HG02870 (cell line): ENCODE measurements around the gene NUDCD3.
A peak's percentile ranks its signal among the peaks of the same experiment; 100 is the strongest.

Experiments
- ATAC-seq: cut with Tn5 transposase; IDR thresholded peaks from one replicate; pipeline ENCODE4 v1.9.1; 2021; ENCODE audit warnings: mild to moderate bottlenecking, moderate library complexity; ENCODE audit not compliant: unreplicated experiment

NUDCD3 gene

GRCh38 chr7:44385434-44386138 is 104.9 kb downstream of the NUDCD3 start:
- no peak for ATAC-seq

GRCh38 chr7:44384586-44385433 is 105.6 kb downstream of the NUDCD3 start:
- no peak for ATAC-seq

GRCh38 chr7:44383566-44383965 is 106.9 kb downstream of the NUDCD3 start:
- no peak for ATAC-seq

- no peak for ATAC-seq
These were observed 107.8 kb downstream of the NUDCD3 start for GRCh38 chr7:44382459-44383265.

- no peak for ATAC-seq
These were observed 108.8 kb downstream of the NUDCD3 start for GRCh38 chr7:44381494-44382220.

GRCh38 chr7:44380831-44381493 is 109.5 kb downstream of the NUDCD3 start:
- ATAC-seq, result no peak

GRCh38 chr7:44380189-44380830 is 110.1 kb downstream of the NUDCD3 start:
- ATAC-seq, result no peak

- no peak for ATAC-seq
These were observed 110.9 kb downstream of the NUDCD3 start for GRCh38 chr7:44379366-44380188.

- ATAC-seq, result no peak
These were observed 111.7 kb downstream of the NUDCD3 start for GRCh38 chr7:44378744-44379143.

- peak; percentile 80 for ATAC-seq
These were observed 112.6 kb downstream of the NUDCD3 start for GRCh38 chr7:44377681-44378421.

- no peak for ATAC-seq
These were observed 113.4 kb downstream of the NUDCD3 start for GRCh38 chr7:44377134-44377463.

GRCh38 chr7:44376429-44377133 is 113.9 kb downstream of the NUDCD3 start:
- ATAC-seq, result no peak

GRCh38 chr7:44375926-44376342 is 114.5 kb downstream of the NUDCD3 start:
- ATAC-seq, result no peak

GRCh38 chr7:44375236-44375699 is 115.2 kb downstream of the NUDCD3 start:
- ATAC-seq, result no peak

GRCh38 chr7:44374007-44374763 is 116.3 kb downstream of the NUDCD3 start:
- ATAC-seq, result no peak

GRCh38 chr7:44373418-44373740 is 117.1 kb downstream of the NUDCD3 start:
- no peak for ATAC-seq
